HG03097 (cell line): Measurements from ENCODE around the gene THUMPD2.

Experiments used
- ATAC-seq: cut with Tn5 transposase; IDR thresholded peaks from one replicate; pipeline ENCODE4 v1.9.1; 2021; ENCODE audit not compliant: unreplicated experiment, low FRiP score

The THUMPD2 gene

DNA sequence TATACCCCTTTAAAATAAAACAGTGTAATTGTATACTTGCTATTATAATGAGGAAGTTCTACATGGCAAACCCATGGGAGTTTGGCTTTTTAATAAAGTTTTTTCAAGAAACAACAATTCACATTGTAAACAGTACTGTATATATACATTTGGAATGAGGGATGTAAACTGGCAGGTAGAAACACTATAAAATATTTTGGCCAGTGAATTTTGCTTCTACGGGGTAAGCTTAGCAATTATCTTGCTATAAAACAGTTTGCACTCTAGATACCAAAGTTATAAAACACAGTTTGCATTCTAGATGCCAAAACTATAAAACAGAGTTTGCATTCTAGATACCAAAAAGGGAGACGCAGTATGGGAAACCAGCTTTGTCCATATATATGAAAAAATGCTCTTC lies 16.6 kb downstream of the THUMPD2 start:
- no peak for ATAC-seq

DNA sequence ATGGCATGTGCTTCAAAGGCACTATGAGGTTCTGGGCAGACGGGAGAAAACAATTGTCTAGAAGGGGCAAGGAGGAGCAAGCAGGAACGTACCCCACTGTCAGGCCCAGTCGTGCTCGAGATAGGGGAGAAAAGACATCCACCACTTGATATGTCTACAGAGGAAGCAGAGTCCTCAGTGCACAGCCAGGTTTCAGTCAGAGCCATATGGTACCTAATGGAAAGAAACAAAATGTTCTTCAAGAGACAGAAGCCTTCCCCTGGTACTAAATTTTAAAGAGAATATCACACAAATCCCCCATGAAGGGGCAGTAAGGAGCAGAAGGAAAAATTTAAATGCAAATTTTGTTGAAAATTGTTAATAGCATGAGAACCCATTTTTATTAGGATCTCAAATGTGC lies 21.9 kb downstream of the THUMPD2 start:
- no peak for ATAC-seq

DNA sequence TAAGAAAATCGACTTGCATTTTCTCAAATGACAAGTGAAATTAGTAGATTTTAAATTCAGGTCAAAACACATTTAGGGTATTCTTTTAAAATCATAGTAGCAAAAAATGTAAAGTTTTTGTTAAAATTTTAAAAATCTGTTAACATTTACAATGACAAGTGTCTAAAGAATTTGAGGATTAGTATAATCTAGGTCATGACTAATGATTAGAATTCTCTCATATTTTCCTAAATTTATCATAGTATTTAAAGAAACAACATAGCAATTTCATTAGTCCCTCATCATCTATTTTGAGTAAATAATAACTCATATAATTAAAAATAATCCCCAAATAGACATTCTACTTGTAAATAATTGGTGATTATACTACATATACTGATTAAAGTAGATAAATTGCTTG lies 23.6 kb downstream of the THUMPD2 start:
- ATAC-seq: no peak

DNA sequence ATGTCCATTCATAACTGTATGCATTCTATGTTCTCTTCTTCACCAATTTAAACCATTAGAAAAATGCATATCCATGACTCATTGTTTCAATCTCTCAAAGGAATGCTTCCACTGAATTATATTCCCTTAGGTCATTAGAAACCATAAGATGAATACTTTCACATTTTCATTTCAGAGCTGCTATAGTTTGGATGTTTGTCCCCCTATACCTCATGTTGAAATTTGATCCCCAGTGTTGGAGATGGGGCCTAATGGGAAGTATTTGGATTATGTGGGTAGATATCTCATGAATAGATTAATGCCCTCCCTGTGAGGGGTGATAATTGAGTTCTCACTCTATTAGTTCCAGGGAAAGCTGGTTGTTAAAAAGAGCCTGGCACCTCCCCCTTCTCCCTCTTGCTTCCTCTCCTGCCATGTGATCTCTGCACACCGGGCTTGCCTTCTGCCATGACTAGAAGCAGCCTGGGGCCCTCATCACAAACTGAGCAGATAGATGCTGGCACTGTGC lies 35.7 kb downstream of the THUMPD2 start:
- ATAC-seq: no peak

DNA sequence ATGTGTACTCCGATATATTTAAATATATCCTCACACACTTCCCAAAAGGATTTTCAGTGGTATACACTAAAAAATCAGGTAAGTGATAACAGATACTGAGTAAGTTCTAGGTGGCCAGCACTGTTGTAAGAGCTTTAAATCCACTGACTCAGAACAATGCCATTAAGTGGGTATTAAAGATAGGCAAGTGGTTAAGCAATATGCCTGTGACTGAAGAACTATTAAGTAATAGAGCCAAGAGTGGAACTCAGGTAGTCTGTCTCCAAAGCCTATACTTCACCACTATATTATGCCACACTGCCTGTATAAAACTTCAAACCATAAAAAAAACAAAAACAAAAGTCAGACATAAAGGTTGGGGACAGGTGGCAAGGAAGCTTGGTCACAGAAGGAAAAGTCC lies 37.2 kb downstream of the THUMPD2 start:
- no peak for ATAC-seq

DNA sequence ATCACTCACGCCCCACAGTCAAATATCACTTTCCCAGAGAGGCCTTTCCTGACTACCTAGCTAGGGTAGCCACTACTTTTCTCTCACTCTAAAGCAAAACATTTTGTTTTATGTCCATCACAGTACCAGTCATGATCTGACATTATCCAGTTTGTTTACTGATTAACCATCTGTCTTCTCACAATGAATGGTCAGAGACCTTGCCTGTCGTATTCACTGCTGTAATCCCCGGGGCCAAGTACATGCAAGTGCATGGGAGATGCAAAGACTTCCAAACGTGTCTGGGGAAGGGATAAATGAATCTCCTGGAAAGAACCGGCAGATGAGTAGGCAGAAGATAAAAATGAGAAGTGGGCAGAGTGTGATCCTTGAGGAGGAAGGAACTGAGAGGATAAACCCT lies 39.7 kb downstream of the THUMPD2 start:
- no peak for ATAC-seq

DNA sequence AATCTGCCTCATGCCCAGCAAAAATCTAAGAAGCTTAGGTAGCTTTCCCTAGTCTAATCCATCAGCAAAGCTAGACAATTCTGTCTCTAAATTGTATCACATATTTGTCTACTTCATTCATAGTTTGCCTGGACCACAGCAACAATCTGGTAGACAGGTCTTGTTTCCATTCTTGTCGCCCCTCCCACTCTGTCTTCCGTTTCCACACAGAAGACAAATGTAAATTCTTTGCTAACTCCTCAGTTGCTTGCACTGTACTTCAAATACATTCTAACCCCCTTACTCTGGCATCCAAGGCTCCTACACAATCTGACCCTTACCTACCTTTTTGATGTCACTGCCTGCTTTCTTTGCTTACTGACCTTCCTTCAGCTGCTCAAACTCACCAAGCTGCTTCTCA lies 40.1 kb downstream of the THUMPD2 start:
- no peak for ATAC-seq

DNA sequence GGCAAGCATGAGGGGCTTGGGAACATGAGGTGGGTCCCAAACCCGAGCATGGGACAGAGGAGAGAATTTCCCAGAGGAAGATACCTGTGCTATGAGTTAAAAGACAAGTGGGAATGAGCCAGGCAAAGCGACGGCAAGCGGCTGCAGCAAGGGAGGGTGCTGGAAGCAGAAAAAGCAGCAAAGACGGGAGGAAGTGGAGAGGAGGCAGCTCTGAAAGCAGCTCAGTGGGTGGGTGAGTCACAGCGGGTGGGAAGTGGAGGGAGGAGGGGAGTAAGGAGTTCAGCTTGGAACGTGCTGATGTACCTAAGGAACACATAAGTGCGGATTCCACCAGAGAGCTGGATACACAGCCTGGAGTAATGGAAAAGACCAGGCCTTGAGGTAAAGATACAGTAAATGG lies 41.4 kb downstream of the THUMPD2 start:
- no peak for ATAC-seq

DNA sequence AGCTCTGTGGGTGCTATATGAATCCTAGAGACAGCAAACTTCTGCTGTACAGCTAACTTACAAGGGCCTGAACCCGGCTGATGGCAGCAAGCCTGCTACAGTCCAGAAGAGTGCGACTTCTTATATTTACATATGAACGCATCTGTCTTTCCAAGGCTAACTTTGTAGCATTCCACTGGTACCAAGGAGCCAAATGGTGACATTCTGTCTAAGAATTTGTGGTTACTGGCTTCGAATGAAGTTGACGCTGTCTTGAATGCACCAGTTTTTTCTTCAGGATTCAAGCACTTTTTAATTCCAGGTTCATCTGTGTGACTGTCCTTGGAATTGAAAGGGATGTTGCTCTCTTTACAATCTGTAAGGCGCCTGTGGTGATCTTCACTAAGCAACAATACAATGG lies 42.4 kb downstream of the THUMPD2 start:
- ATAC-seq: no peak

DNA sequence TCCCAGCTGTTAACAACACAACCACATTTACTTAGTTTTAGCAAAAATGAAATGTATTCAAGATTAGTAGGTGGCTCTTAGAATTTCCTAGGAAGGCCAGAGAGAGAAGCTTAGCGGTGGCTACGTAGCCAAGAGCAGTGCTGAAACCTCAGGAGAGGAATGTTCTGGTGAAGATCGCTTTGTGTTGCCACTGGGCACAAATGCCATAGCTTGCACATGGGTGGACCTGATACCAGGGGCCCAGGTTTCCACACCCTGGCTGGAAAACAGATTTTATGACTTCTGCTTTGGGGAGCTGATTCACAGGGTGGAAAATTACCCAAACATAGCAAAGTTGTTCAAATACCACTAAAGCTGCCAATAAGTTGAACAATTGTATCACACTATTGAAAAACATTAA lies 43.4 kb downstream of the THUMPD2 start:
- no peak for ATAC-seq

DNA sequence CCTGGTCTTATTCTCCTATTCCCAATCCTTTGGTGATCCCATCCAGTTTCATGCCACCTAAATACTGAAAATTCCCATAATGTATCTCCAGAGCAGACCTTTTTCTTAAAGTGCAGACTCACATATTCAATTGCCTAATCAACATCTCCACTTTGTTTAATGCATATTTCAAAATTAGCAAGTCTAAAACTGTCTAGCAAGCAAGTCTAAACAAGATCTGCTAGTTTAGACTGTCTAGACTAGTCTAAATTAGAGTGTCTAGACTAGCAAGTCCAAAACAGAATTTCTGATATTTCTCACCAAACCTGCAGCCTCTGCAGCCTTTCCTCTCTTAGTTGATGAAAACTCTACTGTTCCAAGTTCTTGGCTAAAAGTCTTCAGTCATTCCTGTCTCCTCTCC lies 44.6 kb downstream of the THUMPD2 start:
- no peak for ATAC-seq

DNA sequence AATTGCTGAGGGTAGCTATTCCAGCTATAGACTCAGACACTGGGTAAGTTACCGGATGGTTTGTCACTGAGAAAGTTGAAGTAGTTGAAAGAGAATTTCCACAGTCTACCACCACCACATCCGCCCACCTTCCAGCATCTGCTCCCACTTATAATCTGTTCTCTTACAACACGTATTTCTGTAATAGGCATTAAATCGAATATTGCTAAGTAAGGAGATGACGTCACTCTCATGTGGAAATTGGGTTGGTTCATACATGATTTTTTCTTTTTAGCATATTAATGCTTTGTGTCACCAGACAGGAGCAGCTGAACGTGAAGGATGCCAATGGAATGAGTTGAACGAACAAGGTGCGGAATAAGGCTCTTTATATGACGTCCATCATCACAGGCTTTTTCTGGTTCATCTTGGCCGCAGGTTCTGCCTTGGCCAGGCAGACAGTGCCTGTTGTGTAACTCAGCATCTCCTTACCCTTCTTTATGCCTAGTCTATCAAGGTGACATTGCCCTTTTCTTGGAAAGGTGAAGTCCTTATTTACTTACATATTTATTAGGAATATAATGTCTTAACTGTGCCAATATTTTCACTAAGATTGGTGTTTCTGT lies 45.9 kb downstream of the THUMPD2 start:
- ATAC-seq: no peak

DNA sequence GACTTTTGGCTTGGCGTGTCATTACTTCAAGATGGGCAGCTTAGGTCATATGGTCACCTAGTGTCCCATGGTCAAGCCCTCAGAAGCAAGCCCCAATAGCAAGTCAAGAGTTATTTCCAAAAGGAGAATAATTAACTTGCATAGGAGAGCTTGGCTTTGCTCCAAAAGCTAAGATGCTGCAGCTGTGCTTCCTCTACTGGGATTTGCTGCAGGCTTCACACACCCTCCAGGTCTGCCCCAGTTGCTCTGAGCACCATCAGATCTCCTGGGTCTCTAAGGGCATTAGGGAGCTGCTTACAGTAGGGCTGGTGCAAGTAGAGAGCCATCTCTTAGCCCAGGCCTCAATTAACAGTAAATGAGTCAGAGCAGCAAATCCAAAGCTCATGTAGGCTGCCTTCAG lies 46.6 kb downstream of the THUMPD2 start:
- ATAC-seq: no peak

DNA sequence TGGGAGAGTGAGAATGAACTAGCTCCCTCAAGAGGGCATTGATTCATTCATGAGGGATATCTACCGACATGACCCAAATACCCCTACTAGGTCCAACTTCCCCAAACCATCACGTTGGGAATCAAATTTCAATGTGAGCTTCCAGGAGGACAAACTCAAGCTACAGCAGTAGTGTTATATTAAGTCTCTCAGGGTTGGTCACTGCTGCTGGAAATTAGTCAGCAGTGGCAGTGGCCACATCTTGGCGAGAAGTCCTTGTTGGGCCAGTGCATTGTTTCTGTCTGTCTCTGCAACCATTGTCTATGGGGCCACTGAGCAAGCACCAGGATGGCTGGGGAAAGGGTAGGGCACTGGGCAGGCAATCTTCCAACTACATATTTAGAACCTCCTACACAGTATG lies 47.5 kb downstream of the THUMPD2 start:
- no peak for ATAC-seq

DNA sequence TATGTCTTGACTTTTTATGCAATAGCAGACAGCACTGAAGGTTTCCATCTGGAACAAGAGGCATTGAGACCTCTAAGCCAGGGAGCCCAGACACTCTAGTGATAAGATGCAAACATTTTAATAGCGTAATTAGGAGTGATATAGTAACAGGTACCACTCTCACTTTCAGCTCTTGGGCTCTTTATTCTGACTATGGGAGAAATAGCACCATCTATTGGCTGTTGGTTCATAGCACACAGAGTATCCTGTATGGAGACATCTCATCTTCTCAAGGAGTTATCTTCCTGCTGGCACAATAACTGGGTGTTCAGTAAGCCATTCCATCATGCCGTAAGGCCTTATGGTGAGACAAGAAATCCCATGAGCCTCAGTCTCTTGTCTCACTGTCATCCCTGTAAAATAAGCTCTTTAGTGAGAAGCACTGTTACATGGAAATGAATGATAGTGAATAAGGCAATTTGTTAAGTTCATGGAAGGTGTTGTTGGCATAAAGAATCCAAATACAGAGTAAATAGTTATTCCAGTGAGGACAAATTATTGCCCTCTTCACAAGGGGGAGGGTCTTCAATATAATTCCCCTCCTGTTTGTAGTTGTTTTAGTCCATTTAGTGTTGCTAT lies 48.3 kb downstream of the THUMPD2 start:
- ATAC-seq: peak; percentile 49

DNA sequence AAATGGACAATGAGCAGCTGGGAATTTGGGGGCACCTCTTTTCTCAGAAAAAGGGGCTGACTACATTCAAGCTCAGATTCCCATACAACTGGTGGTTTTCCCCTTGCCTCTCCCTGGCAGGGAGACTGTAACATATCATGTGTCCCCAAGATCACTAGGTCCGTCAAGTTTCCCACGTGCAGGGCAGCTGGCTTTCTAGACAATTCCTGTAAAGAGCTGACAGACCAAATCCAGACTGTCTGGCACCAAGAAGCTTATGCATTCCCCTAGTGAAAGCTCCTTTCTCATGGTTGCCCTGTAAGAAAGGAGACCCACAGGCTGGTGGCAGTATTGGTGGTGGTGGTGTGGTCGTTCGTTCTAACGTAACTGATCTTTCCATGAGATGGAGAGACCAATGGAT lies 48.8 kb downstream of the THUMPD2 start:
- ATAC-seq: no peak

DNA sequence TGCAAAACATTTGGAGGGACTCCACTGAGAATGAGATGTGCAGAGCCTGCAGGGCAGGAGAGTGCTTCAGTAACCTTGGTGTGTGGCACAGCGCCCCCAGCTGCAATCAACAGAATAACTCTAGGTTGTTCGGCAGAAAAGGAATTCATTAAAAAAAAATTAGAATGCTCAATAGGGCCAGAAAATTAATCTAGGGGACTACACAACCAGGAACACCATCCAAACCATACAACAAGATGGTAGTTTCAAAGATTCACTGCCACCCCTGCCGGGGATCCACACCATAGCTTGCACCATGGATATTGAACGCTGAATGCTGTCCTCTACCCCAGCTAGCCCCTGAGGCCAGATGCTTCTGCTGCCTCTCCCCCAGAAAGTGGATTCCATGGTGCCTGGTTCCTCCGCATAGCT lies 50.1 kb downstream of the THUMPD2 start:
- no peak for ATAC-seq

DNA sequence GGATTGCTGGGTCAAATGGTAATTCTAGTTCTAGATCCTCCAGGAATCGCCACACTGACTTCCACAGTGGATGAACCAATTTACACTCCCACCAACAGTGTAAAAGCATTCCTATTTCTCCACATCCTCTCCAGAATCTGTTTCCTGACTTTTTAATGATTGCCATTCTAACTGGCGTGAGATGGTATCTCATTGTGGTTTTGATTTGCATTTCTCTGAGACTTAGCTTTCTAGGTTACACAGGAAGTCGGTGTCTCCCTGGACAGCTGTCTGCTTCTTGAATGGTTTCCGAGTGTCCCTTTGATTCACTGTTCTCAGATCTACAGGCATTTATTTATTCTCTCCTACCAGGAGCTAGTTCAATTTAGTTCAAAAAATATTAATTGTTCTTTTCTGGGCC lies 51.0 kb downstream of the THUMPD2 start:
- ATAC-seq: peak; percentile 51

DNA sequence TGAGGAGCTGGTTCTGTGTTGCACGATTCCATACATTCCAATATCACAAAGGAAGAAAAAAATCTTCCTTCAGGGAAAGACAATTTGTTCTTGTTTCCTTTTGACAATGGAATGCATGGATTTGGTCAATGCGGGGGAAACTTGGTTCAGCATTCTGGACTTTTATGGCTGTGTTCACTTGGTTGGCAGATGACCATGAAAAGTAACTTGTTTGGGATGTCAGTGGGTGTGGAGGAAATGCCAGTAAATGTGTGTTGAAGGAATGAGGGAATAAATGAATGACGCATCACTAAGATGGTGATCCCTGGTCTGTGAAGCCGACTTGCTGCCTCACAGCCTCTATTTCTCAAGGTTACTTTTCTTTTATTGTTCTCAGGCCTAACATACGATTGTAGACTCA lies 53.7 kb downstream of the THUMPD2 start:
- ATAC-seq: no peak

DNA sequence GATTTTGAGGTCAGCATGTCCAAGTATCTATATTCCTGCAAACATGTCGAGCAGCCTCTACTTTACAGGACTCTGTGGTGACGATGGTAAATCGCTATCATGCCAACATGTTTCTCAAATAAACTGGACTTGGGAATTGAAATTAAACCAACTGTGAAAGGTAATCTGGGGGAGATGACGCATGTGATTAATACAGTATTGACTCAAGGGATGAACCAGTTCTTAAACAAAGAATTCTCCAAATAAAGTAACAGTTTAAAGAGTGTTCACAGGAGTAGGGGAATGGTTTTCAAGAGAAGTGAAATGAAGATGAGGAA lies 54.3 kb downstream of the THUMPD2 start:
- ATAC-seq: no peak

DNA sequence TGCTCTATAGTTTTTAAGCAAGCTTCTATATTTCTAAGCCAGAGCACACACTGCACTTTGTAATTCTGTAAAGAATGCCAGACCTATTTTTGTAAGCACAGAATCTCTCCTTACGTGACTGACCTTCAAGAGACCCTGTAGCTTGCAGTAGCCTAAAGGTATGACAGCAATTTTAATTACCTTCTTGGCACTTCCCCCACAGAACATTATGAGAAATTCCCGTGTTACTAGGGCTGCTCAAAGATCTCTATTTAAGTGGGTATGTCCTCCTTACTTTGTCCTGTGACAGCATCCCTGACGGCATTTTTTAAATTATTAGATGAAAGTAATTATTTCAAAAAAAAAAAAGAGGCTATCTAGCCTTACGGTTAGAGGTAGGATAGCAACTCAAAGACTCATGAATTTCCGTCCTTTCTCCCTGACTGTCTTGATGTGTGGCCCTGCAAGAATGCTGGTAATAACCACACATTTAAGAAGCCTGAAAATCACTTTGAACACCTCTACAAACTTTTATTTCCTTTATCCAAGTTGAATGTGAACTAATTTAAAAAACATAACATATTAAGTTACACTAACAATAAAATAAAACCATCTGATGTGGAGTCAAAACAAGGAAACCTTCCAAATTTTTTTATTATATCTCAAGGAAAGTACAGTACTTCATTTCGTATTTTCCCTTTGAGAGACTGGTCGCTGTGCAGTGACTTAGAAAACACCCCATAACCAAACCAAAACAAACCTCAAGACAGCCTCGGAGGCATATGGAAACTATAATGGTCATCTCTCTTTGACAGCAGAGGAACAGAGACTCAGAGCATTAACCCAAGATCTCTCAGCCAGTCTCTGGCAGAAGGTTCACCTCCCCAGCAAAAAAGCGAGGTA lies 54.9 kb downstream of the THUMPD2 start:
- no peak for ATAC-seq

DNA sequence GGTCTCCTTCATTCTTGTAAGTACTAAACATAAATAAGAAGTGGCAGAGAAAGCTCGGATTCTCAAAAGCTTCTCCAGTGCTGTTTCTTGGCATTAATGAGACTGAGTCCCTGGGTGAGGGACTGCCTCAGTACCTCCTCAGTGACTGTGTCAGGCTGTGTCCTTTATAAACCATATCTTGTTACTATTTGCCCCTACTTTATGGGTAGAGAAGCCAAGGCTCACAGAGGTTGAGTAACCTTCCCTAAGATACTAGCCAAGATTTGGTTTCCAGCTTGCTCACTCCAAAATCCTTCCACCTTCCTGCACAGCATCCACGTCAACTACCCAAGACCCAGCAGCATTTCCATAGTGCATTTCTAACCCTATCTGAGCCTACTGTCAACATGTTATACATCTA lies 55.6 kb downstream of the THUMPD2 start:
- ATAC-seq: no peak
